Middle frontal gyrus (tissue), 1 donor: ENCODE data around the gene SIGLEC12.
"Not testable (repeated sequence)": the region's sequence is repeated elsewhere in the genome, so short reads cannot be mapped to it uniquely, and the experiment has no call there.

Source experiments
- DNase-seq: peaks from one replicate; pipeline ENCODE4 v3.0.0-alpha.2; 2015; ENCODE audit warnings: low spot score; ENCODE audit errors: extremely low spot score

The SIGLEC12 gene

GRCh38 chr19:51485960-51486660 is 15.5 kb downstream of the SIGLEC12 start:
- no peak for DNase-seq

GRCh38 chr19:51480590-51480989 is 21.0 kb downstream of the SIGLEC12 start:
- no peak for DNase-seq

- no peak for DNase-seq
These were observed 21.9 kb downstream of the SIGLEC12 start for GRCh38 chr19:51479531-51480331.

DNA sequence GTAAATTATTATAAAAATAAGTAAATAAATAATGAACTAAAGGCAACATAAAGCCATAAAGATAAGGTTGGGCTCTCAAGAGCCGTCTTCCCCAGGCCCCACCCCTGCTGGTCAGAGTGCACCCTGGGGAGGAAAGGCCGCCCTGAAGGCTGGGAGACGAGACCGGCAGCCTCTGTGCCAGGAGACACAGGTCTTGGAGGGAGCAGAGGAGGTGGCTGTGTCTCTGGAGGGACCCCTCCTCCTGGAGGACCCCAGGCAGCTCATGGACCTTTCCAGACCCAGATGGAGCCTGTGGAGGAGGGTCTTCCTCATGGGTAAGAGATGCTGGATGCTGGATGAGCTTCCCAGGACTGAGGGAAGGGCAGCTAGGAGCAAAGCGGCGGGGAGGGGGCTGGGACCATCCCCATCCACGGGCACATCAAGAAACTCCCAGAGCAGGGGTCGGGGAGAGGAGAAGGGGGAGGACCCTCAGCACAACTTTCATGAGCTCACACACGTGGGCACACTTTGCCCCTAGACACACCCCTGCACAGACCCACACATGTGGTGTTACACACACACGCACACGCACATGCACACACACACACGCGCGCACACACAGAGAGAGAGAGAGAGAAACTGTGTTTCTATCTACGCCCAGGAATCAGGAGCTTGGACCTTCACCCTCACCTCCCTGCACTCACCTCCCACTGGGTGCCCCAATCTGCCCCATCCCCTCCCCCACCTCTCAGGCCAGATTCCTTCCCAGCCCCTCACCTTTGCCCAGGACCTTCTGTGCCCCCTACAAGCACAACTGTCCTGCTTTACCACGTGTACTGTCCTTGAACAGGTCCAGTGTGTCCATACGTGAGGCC is 23.0 kb downstream of the SIGLEC12 start, which contains the start of gene CEACAM18:
TSS of gene CEACAM18 (plus strand) at position 159 of the 854 bp plus-strand sequence.
- DNase-seq, result no peak

DNA sequence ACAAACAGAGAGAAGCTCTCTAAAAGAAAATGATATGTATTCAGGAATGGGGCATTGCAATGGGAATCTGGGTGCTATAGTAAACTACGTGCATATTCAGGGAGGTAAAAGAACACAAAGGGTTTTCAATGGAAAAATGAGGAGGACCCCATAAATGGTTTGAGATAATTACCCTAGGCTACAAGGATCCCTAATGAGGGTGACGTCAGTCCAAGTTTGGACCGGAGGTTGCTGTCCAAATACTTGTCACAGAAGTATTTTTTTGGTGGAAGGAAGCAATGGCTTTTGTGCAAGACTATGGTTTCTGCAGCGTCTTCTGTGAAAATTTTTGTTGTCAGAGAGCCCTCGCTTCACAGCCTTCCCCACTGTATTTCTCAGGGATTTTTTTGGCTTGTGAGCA is 24.3 kb downstream of the SIGLEC12 start:
- DNase-seq, result no peak

DNA sequence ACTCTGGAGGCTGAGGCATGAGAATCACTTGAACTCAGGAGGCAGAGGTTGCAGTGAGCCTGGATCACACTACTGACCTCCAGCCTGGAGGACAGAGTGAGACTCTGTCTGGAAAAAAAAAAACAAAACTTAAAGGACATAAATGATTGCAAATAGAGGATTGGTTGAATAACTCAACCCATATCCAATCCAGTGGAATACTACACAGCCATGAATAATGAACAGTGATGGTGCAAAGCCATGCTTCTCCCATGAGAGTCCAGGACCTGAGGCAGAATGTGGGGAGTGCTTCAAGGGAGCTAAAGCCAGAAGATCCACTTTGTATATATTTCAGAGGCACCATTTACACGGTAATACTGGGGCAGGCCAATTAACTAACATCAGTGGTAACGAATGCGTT is 25.4 kb downstream of the SIGLEC12 start:
- no peak for DNase-seq

DNA sequence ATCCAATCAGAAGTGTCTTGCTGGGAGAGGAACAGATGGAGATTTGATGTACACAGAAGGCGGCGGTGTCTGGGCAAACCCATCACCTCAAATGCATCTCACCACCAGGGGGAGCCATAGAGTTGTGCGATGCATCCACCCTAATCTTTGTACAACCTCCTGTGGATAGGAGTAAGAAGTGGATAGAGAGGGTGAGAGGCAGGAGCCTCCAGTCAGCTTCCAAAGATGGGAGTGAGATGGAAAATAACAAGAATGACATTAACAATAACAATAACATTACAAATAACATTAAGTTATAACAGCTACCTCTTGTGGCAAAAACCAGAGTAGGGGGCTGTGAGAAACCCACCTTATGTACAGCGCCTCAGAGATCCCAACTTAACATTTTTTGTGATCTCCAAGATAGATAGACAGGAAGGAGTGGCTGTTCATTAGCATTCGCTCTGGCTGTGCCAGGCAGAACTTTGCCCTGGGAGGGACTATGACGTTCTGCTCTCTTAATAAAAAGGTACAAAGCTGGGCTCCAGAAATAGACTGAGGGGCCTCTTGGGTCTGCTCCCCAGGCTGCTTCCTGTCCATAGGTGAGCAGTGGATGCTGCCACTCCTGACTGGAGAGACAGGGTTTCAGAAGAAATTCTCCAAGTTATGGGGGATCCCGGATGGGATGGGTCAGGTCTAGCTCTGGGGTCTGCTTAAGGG is 28.4 kb downstream of the SIGLEC12 start:
- DNase-seq, result peak; percentile 13

GRCh38 chr19:51472607-51473006 is 29.0 kb downstream of the SIGLEC12 start:
- DNase-seq, result no peak

- DNase-seq, result no peak
These were observed 30.1 kb downstream of the SIGLEC12 start for GRCh38 chr19:51471527-51471926.

DNA sequence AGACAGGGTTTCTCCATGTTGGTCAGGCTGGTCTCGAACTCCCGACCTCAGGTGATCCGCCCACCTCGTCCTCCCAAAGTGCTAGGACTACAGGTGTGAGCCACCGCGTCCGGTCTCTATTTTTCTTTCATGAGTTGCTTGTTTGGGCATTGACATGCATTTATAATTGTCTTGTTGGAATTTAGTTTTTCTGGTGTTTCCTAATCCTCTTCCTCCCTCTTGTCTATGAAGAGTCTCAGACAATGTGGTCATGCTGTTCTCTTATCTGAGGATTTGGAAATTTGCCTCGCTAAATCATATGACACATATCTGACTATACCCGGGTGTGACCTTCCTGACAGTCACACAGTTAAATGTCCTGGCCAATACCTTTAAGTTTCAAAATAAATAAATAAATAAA is 30.6 kb downstream of the SIGLEC12 start:
- DNase-seq, result no peak

DNA sequence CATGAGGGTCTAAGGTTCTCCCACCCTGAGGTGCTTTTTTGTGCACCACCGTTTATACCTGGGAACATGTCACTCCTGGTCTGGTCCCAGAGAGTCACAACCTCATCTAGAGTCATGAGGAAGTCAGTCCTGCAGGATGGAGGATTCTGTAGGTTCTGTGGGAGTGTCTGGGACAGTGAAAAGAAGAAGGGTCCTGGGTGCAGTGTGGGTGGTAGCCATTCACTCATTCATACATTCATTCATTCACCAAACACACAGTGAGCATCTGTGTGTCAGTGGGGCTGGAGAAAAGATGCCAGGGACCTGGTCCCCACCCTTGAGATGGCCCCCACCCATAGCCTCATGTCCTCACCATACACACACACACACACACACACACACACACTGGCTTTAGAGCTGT is 32.0 kb downstream of the SIGLEC12 start:
- no peak for DNase-seq

- no peak for DNase-seq
These were observed 32.4 kb downstream of the SIGLEC12 start for GRCh38 chr19:51469162-51469561.

DNA sequence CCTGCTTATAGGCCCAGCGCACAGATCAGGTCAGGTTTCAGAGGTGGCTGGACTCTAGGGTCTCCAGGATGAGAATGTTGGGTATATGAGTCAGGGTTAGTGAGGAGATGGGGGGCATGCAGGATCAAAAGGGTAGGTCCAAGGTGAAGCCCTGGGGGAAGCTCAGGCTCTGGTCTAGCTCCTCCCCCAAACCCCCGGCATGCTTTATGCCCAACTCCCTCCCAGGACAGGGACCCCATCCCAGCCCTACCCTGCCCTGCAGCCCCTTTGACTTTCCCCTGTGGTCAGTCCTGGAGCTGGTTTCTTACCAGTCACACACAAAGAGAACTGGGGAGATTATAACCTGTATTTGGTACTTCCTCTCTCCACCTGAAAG is 33.1 kb downstream of the SIGLEC12 start:
- no peak for DNase-seq

DNA sequence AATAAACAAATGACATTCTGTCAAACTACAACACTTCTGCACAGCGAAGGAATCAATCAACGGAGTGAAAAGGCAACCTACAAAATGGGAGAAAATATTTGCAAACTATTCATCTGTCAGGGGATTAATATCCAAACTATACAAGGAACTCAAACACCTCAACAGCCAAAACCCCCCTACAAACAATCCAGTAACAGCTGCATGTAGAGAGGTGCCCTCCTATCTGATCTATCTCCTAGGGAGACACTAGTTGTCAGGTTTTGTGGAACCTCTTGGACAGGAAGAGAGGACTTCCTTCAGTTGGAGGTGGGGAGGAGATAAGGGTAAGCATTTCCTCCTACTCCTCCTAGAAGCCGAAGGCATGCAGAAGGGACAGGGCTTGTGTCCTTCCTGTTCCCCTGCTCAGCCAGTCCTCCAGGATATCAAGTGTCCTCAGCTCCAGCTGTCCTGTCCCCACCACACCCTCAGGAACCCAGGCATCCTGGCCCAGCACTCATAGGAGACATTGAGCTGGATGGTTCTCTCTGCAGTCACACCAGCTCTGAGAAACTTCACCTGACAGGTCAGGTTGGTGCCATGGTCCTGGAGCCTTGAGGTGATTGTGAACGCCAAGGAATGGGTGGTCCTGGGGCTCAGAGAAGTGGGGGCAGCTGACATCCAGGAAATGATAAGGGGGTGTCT is 33.6 kb downstream of the SIGLEC12 start:
- DNase-seq, result no peak

DNA sequence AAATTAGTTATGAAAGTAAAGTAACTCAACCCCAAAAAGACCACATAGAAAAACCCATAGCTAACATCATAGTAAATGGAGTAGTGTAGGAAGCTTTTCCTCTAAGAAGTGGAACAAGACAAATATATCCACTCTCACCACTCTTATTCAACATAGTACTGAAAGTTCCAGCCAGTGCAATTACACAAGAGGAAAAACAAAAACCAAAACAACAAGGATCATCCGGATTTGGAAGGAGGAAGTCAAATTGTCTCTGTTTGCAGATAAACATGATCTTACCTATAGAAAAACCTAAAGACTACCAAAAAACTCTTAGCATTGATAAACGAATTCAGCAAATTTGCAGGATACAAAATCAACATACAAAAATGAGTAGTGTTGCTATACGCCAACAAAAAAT is 34.9 kb downstream of the SIGLEC12 start:
- DNase-seq, result no peak

- DNase-seq, result not testable (repeated sequence)
These were observed 37.5 kb downstream of the SIGLEC12 start for GRCh38 chr19:51463976-51464581.

DNA sequence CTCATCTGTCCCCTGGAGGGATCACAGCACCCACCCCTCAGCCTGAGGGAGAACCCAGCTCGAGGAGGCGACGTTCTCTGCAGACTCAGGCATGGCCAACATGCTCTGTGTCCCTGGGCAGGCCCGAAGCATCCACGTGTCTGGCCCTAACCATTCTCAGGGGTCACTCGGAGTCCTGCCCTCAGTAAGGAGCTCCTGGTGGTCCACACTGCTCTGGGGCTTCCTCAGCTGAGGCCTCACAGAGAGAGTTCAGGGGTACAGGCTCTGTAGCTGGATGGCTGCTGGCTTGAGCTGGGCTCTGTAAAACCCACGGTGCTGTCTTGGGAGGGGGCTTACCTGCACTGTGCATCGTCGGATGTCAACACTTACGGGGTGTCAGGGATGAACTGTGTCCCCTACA is 38.9 kb downstream of the SIGLEC12 start:
- no peak for DNase-seq

- no peak for DNase-seq
These were observed 39.3 kb downstream of the SIGLEC12 start for GRCh38 chr19:51462276-51462675.

DNA sequence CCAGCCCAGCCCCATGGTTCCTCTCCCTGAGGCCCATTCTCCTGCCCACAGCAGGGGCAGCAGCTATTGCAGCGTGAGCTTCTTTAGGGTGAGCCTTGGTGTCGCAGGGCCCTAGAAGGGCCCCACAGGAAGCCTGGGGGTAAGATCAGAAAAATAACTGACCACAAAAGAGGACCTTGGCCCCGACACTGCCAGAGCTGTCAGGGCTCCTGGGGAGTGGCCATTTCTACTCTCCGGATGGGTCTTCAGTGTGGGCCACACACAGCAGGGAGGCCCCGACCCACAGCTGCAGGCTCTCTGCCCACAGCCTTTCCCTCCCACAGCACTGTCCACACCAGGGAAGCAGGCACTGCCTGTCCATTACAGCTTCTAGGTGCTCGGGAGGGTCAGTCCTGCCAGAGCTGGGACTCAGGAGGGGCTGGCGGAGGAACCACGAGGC is 39.9 kb downstream of the SIGLEC12 start:
- no peak for DNase-seq
